Activated CD4-positive, alpha-beta T cell treated with anti-CD3 and anti-CD28 coated beads, Interleukin-2, amount 50 U/mL, for 16 hours (primary cell): Measurements from ENCODE around the gene FANCI.

ENCODE experiments used
- DNase-seq: peaks from one replicate; pipeline ENCODE4 v3.0.0-alpha.2; 2020

FANCI gene

DNA sequence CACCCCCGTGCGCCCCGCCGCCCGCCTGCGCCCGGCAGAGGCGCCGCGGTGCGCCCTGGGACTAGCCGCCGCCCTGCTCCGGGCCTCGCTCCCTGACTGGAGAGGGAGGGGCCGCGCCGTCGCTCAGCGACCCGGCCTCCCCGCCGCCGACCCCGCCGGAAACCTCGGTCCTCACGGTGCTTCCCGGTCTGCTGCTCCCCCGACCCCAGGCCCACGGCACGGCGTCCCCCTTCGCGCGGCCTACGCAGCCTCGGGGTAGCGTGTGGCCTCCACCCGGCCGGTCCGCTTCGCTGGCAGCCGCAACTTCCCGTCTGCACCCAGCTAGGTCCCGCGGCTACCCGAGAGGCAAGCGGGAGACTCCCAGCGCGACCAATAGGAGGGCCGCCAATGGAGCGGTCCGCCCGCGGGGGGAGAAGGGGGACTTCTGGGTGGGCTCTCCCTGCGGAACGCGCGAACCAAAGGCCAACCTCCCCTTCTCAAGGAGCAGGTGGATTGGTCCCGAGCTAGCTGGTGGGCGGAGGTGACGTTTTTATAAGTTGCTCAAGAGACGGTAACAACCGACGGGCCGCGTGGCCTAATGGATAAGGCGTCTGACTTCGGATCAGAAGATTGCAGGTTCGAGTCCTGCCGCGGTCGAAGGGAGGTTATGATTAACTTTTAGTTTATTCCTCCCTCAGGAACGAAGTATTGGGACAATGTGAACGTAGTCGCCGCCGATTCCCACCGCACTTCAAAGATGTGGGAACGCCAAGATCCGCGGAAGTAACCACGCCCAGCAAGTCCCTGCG, 90.9 kb downstream of the FANCI start, which contains the start of gene POLG:
Gene POLG, minus strand, starts transcription at position 315 of the 788 bp plus-strand sequence. CDS start 1,070 bp downstream, outside the sequence.
- DNase-seq: peak; percentile 99

GRCh38 chr15:89335298-89336041, 91.7 kb downstream of the FANCI start:
- DNase-seq: no peak

GRCh38 chr15:89338036-89338435, 94.3 kb downstream of the FANCI start:
- no peak for DNase-seq

GRCh38 chr15:89340573-89340972, 96.8 kb downstream of the FANCI start:
- DNase-seq: no peak

GRCh38 chr15:89341316-89342005, 97.7 kb downstream of the FANCI start:
- DNase-seq: no peak

DNA sequence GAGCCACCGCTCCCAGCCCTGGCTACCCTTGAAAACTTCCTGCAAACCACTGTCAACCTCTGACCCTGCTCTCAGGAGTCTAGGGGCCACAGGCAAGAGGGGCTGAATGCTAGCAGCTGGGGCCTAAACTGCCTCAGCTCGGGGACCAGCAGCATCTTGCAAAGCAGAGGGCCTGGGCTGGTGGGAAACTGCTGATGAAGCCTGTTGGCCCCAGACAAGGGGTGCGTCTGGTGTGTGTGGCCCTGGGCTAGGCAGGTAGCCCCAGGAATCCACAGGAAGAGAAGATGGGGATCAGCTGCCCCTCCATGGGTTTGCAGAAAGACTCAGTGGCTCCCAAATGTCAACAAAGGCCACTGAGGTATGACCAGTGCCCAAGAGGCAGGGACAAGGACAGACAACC, 99.1 kb downstream of the FANCI start:
- DNase-seq: no peak

GRCh38 chr15:89345248-89345647, 101.5 kb downstream of the FANCI start:
- no peak for DNase-seq

- DNase-seq: no peak
These were observed 102.9 kb downstream of the FANCI start for GRCh38 chr15:89346516-89347231.

DNA sequence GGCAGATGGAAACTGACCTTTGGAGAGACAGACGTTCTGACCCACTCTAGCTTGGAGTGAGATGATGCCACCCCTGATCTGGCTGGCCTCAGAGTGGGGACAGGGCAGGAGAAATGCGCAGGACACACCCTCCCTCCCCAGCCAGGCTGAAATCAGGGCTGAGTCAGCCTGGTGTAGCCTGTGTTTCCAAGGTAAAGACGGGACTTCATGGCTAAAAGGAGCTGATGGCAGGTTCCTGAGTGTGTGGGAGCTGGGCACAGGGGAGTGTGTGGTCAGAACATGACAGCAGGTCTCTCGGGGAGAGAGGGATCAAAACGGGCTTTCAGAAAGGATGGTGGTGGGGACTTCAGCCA, 105.4 kb downstream of the FANCI start:
- DNase-seq: no peak

DNA sequence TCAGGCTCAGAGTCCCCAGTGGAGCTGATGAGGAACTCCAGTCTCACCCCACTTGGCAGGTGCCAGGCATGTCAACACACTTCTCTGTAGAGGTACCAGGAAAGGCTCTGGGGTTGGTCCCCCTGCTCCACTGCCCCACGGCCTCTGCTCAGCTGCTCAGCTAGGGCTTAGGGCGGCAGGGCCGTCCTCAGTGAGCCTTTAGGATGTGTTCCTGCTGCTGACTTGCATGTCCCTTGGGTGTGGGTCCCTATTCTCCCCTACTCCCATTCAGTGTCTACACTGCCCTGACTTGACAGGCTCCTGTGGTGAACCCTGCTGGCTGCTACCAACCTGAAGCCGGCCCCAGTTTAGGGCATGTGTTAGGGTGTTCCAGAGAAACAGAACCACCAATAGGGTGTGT, 108.7 kb downstream of the FANCI start:
- no peak for DNase-seq

DNA sequence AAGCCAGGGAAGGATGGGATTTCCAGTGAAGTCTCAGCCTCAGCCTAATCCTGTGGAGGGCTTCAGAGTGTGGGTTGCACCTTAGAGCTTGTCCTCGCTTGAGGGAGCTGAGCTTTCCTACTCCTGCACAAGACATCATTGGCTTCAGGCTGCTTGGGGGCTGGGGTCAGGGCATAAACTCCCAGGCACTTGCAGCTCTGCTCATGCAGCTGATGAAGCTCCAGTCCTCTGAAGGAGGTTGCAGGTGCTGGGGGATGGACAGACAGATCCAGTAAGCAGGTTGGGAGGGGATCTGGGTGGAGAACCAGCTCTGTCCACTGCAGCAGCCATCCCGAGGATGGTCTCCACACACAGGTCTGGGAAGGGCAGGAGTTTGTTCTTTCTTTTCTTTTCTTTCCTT, 110.2 kb downstream of the FANCI start:
- no peak for DNase-seq

GRCh38 chr15:89356634-89357298, 113.0 kb downstream of the FANCI start:
- peak; percentile 18 for DNase-seq

- no peak for DNase-seq
These were observed 114.6 kb downstream of the FANCI start for GRCh38 chr15:89358435-89358754.

DNA sequence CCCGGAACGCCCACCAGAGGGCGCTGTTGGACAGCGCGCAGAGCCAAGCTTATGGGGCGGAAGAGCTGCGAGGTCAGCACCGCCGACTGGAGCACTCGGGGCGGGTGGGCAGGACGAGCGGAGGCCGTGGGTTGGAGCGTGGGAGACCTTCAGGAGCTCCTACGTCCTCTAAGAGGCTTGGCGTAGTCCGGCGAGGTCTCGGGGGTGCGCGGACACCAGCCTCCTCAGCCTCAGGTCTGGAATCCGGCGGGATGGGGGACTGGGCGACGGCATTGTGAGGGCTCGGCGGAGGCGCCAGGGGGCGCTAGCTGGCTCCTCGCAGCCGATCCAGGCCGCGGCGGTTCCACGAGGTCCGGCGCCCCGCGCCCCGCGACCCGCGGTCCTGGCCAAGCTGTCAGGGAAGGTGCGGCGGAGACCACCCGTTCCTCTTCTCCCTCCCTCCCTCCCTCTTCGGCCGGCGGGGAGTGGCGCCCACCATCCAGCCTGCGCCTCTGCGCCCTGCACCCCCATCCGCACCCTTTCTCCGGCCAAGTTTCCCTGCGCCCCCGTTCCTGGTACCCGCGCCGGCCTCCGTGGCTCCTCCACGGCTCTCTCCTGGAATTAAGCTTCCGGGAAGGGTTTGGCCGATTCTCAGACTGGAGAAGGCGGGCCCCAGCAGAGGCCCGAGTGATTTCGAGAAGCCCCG, 115.1 kb downstream of the FANCI start:
- peak; percentile 86 for DNase-seq

DNA sequence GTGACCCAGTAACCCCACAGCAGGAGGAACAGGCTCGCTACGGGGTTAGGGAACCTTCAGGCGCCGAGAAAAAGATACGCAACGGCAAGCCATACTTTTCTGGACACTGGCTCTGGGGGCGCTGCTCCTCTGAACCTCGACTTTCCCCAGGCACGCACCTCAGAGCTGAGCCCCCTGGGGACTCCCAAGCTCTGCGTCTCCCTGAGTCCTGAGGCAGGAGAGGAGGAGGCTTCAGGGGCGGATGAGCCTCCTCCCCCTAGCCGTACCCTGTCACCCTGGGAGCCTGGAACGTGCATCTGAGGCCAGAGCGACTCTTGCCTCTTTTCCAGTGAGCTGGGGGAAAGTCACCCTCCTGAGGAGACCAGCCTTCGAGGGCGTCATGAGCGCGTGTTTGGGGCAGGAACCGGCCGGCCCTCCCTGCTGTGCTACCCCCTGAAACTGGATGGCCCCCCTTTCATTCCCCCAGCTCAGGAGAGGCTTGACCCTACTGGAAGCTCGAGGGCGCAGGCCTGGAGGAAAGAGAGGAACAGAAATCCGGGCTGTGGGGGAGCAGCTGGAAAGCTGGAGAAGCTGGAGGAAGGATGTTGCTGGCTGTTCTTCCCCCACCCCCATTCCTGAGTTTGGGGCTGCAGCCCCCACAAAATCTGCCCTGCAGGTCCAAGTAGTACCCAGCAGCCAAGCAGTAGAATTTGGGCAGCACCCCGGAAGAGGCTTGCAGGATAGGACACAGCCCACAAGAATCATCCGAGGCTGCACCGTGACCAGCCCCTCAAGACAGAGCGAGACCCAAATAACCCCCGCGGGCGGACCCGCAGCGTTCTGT, 115.9 kb downstream of the FANCI start:
- DNase-seq: no peak

DNA sequence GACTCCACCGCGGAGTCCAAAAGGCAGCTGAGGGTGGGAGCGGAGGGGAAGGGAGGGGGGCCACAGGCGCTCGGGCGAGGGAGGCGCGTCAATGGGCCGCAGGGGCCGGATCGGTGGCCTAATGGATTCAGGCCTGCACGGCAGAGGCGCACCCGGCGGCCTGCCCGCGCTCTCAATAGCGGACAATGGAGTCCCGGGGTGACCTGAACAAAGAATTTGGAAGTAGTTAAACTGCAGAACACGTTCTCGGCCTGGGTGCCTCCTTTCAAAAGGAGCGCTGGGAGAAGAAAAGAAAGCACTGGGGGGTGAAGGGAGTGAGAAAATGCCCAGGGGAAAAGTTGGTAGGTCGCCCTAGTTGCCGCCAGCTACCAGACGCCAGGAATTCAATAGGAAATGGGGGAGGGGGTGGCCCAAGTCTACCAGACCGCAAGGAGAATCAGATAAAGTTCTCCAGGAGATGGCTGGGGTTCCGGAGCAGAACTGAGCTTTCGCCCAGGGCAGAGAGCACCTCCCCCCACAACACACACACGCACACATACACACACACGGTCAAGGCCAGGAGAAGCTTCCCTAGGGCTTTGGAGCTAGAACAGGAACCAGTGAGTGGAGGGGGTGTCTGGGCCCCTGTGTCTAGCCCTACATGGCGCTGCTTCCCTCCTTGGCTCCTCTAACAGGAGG, 116.7 kb downstream of the FANCI start:
- DNase-seq: no peak

DNA sequence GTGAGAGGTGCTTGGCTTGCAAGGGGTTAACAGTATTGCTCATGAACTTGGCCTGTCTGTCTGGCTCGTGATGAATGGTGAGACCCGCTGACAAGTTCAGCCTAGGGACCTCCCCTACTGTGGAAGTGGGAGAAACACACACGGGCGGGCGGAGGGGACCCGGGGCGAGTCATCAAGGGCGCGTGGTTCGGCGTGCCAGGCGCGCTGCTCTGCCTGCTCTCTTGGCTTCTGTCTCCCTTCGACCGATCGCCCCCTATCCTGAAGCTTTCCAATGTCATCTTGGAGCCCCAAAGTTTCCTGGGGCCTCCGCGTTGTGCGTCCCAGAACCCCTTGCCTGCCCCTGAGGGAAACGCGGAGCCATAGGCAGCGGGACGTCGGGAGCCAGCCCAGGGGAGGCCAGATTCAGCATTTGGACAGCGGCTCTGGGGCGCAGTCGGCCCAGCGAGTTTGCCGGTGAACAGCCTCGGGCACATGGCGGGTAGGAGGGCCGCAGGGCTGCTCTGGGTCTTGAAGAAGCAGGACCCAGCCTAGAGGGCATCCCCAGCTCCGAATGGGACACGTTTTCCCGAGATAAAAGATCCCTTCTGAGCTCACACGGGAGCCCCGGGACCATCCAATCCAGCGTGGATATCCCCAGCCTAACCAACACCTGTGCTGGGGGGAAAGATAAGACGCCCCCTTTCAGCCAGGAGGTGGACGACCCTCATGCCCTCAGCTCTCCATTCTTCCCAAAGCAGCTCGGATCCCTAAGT, 117.8 kb downstream of the FANCI start:
- peak; percentile 48 for DNase-seq

- DNase-seq: no peak
These were observed 118.7 kb downstream of the FANCI start for GRCh38 chr15:89362203-89363101.

DNA sequence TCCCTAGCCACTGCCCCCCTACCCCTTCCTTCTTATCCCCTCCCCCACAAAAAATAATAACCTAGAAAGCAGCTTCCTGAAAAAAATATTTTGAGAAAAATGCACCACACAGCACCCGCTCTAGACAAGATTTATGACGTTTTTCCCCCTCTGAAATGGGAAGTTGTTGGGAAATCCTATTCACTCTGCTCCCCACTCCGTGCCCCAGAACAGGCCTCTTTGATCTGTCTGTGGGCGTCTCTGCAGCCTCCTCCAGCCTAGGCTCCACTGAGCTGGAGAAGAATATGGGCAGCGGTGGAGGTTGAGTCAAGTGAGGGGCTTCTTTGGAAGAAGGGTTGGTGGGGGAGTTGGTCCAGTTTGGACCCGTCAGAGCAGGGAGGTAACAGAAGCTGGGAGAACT, 119.4 kb downstream of the FANCI start:
- no peak for DNase-seq
